Measurements from ENCODE around the gene RNU1-1.
A peak's percentile ranks its signal among the peaks of the same experiment; 100 is the strongest.
"Not testable (repeated sequence)": the region's sequence is repeated elsewhere in the genome, so short reads cannot be mapped to it uniquely, and the experiment has no call there.

The RNU1-1 gene

DNA sequence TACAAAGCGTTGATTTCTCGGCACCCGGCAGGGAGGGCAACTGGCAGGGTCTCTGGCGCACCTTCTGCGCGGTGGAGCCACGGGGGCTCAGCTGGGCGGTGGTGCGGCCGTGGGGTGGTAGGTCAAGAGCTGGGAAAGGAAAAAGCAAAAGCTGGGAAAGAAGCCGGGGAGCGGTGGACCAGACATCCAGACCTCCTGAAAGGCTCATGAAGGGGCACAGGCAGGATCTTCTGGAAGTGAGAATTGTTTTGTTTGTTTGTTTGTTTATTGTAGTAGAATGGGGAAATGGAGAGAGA, 7.2 kb upstream of the RNU1-1 start:
- DNase-seq = no peak

DNA sequence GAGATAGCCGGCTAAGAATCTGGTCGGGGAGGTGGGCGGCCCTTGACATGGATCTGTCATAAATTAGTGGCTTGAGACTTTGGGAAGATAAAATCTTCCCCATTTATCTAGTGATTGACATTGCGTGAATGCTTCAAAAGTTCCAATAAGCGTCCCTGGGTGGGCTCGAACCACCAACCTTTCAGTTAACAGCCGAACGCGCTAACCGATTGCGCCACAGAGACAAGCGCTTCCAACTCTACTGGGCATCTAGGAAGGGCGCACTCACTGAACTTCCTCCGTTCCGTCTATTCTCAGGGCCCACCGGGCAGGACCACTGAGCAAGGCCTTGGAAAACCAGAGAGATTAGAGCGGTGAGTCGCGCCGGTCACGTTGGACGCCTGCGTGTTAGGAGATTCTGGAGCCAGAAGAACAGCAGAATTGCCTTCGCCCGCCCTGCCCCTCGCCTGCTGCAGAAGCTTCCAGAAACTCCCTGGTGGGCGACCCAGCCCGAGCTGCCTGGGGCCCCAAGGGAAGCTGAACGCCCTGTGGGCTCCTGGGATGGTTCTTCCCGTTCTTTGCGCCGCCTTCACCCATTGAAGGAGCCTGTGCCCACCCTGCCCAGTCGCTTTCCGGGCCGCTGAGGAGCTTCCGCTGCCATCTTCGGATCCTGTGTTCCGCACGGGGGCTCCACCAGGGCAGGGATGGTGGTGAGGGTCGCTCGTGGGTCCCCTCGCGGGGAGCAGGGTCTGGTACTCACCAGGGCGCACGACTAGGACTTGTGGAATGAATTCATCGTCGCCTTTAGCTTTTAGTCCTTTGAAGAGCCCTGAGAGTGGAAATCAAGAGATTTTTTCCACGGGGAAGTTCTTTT, 6.6 kb upstream of the RNU1-1 start:
- peak; percentile 6 for DNase-seq

DNA sequence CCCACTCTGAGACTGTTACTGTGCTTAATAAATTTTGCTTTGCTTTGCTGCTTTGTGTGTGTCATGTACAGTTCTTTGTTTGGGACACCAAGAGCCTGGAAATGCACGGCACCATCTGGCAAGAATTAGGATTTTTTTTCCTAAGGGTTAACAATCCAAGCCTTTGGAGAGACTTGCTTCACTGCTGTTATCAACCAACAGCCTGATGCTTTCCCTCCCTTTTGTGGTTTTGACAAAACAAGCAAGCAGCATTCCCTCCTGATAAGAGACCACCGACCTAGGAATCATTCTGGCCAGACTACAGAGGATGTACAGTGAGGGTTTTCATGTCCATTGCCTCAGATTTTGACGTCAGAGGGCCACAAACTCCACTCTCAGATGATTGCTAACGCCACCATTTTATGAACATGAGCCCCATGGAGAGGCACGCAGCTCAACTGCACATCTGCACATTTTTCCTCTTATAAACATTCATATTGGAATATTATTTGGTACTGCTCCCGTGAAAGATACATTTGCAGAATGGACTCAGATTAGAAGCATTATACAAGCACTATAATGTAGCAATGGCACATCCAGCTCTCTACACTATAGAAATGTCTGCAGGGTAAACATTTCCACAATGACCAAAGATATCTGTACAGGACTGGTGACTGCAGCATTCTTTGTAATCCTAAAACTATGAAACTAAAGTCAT, 5.3 kb upstream of the RNU1-1 start:
- DNase-seq = not testable (repeated sequence)

DNA sequence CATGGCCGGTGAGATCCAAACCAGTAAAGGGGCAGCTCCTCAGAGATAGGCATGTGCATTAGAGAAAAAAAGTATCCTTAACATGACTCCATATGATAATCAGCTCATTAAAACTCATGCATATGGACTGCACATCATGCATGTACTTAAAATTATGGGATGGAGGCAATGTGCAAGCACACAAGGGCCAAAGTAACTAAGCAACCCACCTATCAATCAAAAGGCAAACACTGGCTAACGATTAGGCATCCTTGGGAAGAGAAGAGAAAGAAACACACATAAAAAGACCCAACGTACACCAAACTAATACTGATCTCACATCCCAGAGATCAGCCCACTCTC, 4.8 kb upstream of the RNU1-1 start:
- not testable (repeated sequence) for DNase-seq

DNA sequence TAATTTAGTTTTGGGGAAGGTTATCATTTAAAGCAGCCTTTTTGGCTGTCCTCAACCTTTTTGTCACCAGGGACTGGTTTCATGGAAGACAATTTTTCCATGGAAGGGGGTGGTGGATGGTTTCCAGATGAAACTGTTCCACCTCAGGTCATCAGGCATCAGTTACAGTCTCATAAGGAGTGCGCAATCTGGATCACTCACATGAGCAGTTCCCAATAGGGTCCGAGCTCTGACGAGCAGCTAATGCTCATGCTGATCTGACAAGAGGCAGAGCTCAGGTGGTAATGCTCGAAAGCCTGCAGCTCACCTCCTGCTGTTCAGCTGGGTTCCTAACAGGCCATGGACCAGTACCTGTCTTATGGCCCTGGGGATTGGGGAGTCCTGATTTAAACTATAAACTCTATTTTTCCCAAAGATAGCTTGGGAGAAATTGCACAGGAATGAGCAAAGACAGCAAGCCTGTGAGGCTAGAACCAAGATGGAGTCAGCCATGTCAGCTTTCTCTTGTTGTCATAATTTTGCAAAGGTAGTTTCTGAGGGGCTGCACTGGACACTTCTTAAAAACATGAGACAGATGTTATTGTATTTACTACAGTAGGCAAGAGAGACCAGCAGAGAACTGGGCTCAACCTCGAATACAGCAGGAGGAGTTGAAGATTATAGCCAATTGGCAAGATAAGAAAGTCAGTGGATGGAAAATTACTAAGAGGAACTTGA, 2.8 kb upstream of the RNU1-1 start:
- not testable (repeated sequence) for DNase-seq

DNA sequence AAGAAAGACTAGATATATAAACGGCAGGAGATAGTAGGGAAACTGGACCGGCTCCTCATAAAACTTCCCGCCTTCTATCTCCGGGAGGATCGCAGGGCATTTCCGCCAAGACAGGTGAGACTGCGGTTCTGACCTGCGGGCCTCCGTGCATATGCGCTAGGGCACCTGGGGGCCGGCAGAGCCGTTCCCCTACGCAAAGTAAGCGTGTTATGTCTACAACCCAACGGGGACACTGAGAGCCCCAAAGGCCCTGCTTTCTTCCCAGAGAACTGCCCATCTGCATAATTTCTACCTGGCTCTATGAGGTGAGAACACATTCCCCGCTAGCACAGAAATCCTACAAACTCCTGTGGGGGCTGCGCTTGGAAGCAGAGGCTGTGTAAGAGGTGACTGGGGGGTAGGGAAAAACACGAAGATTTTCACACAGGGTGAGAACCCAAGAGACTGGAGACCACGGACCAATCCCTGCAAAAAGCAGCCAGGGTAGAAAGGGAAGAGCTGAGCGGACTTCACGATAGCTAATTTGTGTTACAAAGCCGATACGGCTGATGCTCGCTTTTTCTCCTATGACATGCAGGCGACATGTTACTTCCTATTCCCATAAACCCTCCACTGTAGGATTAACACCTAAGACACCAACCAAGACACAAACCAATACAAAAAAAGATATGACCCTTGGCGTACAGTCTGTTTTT, 526 bp downstream of the RNU1-1 start:
- DNase-seq = peak; percentile 92

GRCh38 chr1:16512624-16513411, 1.3 kb downstream of the RNU1-1 start:
- DNase-seq = peak; percentile 25

- not testable (repeated sequence) for DNase-seq
Measured at GRCh38 chr1:16511926-16512325, 2.2 kb downstream of the RNU1-1 start.

GRCh38 chr1:16508861-16509445, 5.1 kb downstream of the RNU1-1 start:
- DNase-seq = peak; percentile 18

- not testable (repeated sequence) for DNase-seq
Measured at GRCh38 chr1:16506364-16507136, 7.5 kb downstream of the RNU1-1 start.

- DNase-seq = not testable (repeated sequence)
Measured at GRCh38 chr1:16505870-16506269, 8.2 kb downstream of the RNU1-1 start.

DNA sequence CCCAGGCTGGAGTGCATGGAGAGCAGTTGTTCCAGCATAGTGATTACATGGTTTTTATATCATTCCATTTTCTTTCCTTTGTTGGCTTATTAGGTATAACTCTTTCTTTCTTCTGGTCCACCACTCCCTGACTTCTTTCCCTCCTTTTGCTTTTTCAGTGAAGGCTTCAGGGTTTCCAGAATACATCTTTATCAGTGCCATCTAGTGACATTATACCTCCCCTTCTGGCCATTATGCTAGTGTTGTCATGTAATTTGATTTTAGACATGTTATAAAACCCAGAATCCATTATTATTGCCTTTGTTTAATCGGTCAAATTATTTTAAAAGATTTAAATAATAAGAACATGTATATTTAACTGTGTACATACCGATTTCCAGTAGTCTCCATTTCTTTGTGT, 10.6 kb downstream of the RNU1-1 start:
- DNase-seq = no peak

DNA sequence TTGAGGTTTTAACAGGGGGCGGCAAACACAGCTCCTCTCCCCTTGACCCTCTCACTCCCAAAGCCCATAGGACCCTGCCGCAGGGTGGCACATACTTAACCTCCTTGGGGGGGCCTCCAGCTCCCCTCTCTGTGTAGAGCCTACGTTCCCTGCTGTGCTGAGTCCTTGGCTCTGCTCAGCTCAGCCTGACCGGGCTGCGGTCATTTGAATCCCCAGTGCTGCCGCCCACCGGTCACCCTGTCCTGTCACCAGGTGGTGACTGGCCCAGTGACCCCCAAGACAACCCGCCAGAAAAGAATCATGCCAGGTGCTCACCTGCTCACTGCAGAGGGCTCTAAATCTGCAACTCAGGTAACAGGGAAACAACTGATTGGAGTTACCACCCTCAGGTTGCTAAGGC, 12.6 kb downstream of the RNU1-1 start:
- DNase-seq = not testable (repeated sequence)

DNA sequence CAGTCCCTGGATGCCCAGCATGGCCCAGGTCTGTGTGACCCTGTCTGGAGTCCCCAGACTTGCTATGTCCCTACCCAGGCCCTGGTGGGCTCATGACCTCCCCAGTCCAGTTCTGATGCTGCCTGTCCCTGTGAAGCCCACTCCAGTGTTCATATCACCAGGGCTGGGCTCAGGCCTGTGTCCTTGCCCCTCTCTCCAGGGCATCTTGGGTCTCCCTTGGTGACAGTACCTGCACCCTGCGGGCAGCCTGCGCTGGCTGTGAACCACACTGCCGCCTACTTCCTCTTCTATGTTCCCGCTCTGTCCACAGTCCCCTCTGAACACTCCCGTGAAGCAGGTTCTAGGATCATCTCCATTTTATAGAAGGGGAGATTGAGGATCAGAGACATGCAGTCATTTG, 13.1 kb downstream of the RNU1-1 start:
- not testable (repeated sequence) for DNase-seq

DNA sequence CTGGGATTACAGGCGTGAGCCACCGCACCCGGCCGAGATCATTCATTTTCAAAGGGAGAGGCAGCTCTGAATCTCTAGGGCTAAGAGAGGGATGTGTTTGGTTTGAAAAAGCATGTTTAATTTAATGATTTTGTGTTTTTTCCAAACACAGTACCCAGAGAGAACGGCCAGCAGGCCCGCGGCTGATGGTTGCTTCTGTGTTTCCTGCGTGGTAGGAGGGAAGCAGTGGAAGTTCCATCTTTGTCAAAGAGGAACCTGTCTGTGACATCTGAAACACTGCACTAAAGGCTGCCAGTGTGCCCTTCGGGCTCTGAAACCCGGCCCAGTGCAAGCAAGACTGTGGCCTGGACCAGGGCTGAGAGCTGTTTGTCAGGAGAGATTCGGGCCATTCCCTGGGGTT, 13.6 kb downstream of the RNU1-1 start:
- DNase-seq = not testable (repeated sequence)

- peak; percentile 85 for DNase-seq
Measured at GRCh38 chr1:16498573-16499413, 15.3 kb downstream of the RNU1-1 start.

DNA sequence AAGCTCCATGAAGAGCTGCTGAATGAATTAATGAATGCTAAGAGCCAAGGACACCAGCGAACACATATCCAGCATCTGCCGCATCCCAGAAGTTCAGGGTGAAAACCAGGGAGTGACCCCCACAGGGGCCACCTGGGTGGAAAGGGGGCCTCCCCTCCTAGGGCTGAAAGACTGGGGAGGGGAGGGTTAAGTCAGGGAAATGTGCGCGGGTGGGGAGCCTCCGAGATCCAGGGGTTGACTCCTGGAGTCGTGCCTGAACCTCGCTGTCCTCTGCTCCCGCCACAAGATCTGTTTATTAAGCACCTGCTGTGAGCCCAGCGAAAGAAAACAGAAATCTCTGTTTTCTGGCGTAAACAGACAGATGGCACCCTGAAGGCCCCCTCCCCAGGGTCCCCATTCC, 16.0 kb downstream of the RNU1-1 start:
- not testable (repeated sequence) for DNase-seq

DNA sequence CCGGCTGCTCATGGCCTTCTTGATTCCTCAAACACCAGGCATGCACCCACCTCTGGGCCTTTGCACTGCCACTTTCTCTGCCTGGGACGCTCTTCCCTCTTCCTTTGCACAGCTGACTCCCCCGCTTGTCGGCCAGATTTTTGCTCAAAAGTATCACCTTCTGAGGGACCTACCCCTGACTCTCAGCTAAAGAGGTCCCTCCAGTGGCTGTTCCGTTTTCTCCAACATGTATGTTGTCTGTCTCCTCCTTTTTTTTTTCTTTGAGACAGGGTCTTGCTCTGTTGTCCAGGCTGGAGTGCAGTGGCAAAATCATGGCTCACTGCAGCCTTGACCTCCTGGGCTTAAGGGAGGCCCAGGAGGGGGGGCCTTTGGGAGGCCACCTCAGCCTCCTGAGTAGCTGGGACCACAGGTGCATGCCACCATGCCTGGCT, 16.6 kb downstream of the RNU1-1 start:
- DNase-seq = not testable (repeated sequence)

DNA sequence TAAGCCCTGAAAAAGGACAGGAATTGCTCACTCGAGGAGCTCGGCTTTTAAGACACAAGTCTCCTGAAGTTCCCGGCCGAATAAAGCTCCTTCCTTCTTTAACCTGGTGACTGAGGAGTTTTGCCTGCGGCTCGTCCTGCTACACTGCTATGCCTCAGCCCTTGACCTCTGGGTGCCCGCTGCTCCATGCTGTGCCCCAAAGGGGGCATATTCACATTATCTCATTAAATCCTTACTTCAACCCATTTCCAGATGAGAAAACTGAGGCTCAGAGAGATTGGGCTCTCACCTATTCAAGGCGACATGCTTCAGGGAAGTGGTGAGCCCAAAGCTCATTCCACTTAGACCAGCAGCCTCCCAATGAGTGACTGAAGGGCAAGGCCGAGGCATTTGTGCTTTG, 20.4 kb downstream of the RNU1-1 start:
- not testable (repeated sequence) for DNase-seq

GRCh38 chr1:16492937-16493336, 21.1 kb downstream of the RNU1-1 start:
- DNase-seq = peak; percentile 58

Measured in activated CD4-positive, alpha-beta T cell treated with anti-CD3 and anti-CD28 coated beads, Interleukin-2, amount 50 U/mL, for 16 hours (primary cell).